ENCODE data around the gene MCAT. TPM values are rescaled to one million over a fixed set of nuclear protein-coding genes. Genes with fewer than 3 reads are reported as not detected.

MCAT gene
- polyA plus RNA-seq, 1 of the 3 experiments (the other 2 are of a cell fraction): 12.0 TPM

DNA sequence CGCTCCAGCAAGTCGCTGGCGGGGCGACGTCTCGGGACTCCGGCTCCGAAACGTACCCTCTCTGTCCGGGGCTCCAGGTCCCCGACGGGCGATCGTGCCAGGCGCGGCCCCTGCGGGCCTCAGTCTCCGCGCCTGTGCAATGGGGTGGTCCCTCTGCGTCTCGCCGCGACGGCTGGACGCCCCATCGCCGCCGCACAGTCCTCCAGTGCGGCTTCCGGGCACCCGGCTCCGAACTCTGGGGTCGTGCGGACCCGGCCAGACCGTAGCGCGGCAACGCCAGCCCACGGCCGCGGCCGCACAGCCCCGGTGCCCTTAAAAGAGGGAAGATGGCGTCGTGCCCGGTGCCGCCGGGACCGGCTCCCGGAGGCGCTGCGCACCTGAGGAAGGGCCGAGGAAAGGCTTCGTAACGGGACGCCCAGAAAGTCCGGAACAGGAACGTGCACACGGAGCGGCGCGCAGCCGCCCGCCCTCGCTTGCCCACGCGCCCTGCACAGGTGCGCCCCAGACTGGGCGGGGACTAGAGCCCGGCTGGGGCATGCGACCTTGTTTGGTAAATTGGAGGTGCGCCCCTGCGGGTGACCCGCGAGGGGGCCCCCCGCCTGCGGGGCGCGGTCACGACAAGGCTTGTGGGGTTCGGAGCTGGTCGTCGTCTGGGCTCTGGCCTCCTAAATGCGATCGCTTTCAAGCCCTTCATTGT, 32.1 kb downstream of the MCAT start:
- no peak overlapping the region for H3K27ac ChIP-seq (ENCODE audit: low read depth in 2 of 2, low read length in 1 of 2)
- peak overlapping the region; percentile 37 to 44 for H3K4me3 ChIP-seq (ENCODE audit: low read depth in 2 of 2, low read length in 1 of 2)
- no peaks in the 10 kb centered on the region for H3K79me2 ChIP-seq (ENCODE audit: insufficient read depth)
- no peaks in the 10 kb centered on the region for H3F3A ChIP-seq (replicated peaks; ENCODE audit: insufficient read depth)
- H3K9me3 ChIP-seq: no peaks in the 10 kb centered on the region
- POLR2A ChIA-PET: no interaction called here
- H3K36me3 ChIP-seq (replicated peaks in 1 of 2; ENCODE audit: control insufficient read depth in 1 of 2, insufficient read depth in 2 of 2, low read length in 1 of 2): no peaks in the 10 kb centered on the region
- H2AFZ ChIP-seq (ENCODE audit: low read depth): 0 out of 2 replicates have a peak overlapping the region, but pooled peaks have one; percentile 46
- no peaks in the 10 kb centered on the region for H4K20me1 ChIP-seq (ENCODE audit: insufficient read depth)
- DNase-seq: peak; percentile 46
- H3K27me3 ChIP-seq (ENCODE audit: insufficient read depth): no peaks in the 10 kb centered on the region
- no peaks in the 10 kb centered on the region; a peak in 1 of 4 replicates for H3K4me1 ChIP-seq (ENCODE audit: control insufficient read depth in 1 of 2, insufficient read depth in 2 of 2, low read depth in 1 of 2, low read length in 1 of 2)
- no peaks in the 10 kb centered on the region for H3K9me2 ChIP-seq
- CTCF ChIA-PET: interaction anchor here (0.6 to 1.7 kb wide), 7 partner anchors 10 to 244 kb away, joined by 3 to 5 read pairs (median 3); no protein-coding TSS in a partner anchor
- TF ChIP-seq TCF12 (IDR thresholded peaks at IDR 0.05) (no peak), MEF2A (IDR thresholded peaks at IDR 0.05; ENCODE audit: borderline replicate concordance, low read depth) (no peak), ELF1 (IDR thresholded peaks at IDR 0.05) (no peak), SMC3 (IDR thresholded peaks at IDR 0.05; ENCODE audit: low read depth, low read length) (no peak), GABPA (IDR thresholded peaks at IDR 0.05; ENCODE audit: low read depth) (no peak), EP300 (IDR thresholded peaks at IDR 0.05; ENCODE audit: borderline replicate concordance in 1 of 2, low read depth in 1 of 2, low read length in 1 of 2) (no peak)
- TF ChIP-seq, protein P1, sequence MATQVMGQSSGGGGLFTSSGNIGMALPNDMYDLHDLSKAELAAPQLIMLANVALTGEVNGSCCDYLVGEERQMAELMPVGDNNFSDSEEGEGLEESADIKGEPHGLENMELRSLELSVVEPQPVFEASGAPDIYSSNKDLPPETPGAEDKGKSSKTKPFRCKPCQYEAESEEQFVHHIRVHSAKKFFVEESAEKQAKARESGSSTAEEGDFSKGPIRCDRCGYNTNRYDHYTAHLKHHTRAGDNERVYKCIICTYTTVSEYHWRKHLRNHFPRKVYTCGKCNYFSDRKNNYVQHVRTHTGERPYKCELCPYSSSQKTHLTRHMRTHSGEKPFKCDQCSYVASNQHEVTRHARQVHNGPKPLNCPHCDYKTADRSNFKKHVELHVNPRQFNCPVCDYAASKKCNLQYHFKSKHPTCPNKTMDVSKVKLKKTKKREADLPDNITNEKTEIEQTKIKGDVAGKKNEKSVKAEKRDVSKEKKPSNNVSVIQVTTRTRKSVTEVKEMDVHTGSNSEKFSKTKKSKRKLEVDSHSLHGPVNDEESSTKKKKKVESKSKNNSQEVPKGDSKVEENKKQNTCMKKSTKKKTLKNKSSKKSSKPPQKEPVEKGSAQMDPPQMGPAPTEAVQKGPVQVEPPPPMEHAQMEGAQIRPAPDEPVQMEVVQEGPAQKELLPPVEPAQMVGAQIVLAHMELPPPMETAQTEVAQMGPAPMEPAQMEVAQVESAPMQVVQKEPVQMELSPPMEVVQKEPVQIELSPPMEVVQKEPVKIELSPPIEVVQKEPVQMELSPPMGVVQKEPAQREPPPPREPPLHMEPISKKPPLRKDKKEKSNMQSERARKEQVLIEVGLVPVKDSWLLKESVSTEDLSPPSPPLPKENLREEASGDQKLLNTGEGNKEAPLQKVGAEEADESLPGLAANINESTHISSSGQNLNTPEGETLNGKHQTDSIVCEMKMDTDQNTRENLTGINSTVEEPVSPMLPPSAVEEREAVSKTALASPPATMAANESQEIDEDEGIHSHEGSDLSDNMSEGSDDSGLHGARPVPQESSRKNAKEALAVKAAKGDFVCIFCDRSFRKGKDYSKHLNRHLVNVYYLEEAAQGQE (IDR thresholded peaks at IDR 0.05; ENCODE audit: low read depth, low read length): no peak
- 2% methylated on average over 10 of the region's 86 CpGs for WGBS (ENCODE audit: low lambda C conversion rate)
- H3K4me2 ChIP-seq: peak overlapping the region; percentile 70; the same call in 1 of the 2 replicates
- no peak overlapping the region for H3K9ac ChIP-seq

DNA sequence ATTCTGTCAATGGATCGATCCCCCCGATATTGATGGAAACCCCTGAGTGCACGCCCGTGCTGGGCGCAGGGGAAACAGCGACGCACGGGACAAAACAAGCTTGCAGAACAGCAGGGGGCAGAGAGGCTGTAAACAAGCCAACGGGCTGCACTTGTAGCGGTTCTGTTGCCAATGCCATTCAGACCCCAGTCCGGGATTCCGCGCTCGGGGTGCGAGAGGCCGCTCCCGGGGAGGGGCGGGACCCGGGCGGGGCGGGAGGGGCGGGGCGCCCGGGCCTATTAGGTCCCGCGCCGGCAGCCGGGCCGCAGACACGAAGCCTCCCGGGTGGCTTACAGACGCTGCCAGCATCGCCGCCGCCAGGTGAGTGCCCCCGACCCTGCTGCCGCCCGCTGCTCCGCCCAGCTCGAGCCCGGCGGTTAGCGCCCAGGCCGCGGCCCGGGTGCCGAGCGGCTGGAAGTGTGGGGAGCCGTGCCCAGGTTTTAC, 32.7 kb downstream of the MCAT start, which contains the start of gene BIK:
Gene BIK (plus strand): TSS at position 307 of the 483 bp plus-strand sequence. CDS start 13,273 bp downstream, outside the sequence.
- TF ChIP-seq SMC3 (IDR thresholded peaks at IDR 0.05; ENCODE audit: low read depth, low read length): 0 out of 2 replicates have a peak, but pooled peaks have one; percentile 16
- no peak for TF ChIP-seq CHD2 (IDR thresholded peaks at IDR 0.05; ENCODE audit: low read length, partially characterized antibody)
- Histone ChIP-seq H3K9ac (no peak within 1 kb of the TSS), H3K36me3 (replicated peaks in 1 of 2; ENCODE audit: control insufficient read depth in 1 of 2, insufficient read depth in 2 of 2, low read length in 1 of 2) (no peaks in the 10 kb centered on the region), H3F3A (replicated peaks; ENCODE audit: insufficient read depth) (no peaks in the 10 kb centered on the region), H2AFZ (ENCODE audit: low read depth) (0 out of 2 replicates have a peak within 1 kb of the TSS, but pooled peaks have one; percentile 46), H3K27me3 (ENCODE audit: insufficient read depth) (no peaks in the 10 kb centered on the region), H3K4me2 (peak within 1 kb of the TSS; percentile 70; the same call in 1 of the 2 replicates), H3K4me3 (ENCODE audit: low read depth in 2 of 2, low read length in 1 of 2) (peak within 1 kb of the TSS; percentile 37 to 44), H3K9me2 (no peaks in the 10 kb centered on the region), H3K27ac (ENCODE audit: low read depth in 2 of 2, low read length in 1 of 2) (no peak within 1 kb of the TSS), H3K4me1 (ENCODE audit: control insufficient read depth in 1 of 2, insufficient read depth in 2 of 2, low read depth in 1 of 2, low read length in 1 of 2) (no peaks in the 10 kb centered on the region; a peak in 1 of 4 replicates), H3K79me2 (ENCODE audit: insufficient read depth) (no peaks in the 10 kb centered on the region), H4K20me1 (ENCODE audit: insufficient read depth) (no peaks in the 10 kb centered on the region), H3K9me3 (no peaks in the 10 kb centered on the region)
- ChIA-PET POLR2A (no interaction called here), CTCF (interaction anchor here (0.8 to 1.7 kb wide), 6 partner anchors 9 to 243 kb away, joined by 3 to 5 read pairs (median 4); no protein-coding TSS in a partner anchor)
- peak; percentile 74 for DNase-seq
- WGBS (ENCODE audit: low lambda C conversion rate): 4% methylated on average over 5 of the region's 49 CpGs

Measured in SK-N-SH (cell line).